ENCODE measurements around the gene GCNT2.
"Not testable (repeated sequence)": the region's sequence is repeated elsewhere in the genome, so short reads cannot be mapped to it uniquely, and the experiment has no call there.

The GCNT2 gene

DNA sequence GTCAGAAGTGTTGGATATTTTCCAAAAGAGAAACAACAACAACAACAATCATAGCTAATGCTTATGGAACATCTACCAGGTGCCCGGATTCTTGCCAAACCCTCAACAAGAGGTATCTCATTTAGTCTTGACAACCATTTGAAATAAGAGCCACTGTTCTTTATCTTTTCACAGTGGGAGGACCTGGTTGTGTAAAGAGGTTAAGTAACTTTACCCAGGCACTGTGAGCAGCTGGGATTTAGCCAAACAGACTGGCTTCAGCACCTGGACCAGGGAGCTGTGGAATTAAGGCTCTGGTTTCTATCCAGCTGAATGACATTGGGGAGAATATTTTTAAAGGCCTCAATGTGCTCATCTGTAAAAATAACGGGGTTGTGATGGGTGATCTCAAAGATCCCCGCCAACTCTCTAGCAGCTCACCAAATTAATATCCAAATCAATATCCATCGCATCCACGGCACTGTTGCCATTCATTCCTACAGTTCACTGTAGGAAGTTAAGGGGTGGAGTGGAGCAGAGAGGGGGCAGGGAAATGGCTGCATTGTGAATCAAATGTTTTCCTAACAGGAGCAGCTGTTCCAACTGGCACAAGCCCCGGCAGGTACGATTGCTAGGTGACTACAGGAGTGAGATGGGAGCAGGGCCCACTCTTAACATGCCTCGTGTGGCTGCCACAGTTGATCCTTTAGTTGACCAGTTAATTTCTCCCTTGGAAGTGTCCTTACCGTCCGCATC lies 61.8 kb downstream of the GCNT2 start:
- no peak for DNase-seq

DNA sequence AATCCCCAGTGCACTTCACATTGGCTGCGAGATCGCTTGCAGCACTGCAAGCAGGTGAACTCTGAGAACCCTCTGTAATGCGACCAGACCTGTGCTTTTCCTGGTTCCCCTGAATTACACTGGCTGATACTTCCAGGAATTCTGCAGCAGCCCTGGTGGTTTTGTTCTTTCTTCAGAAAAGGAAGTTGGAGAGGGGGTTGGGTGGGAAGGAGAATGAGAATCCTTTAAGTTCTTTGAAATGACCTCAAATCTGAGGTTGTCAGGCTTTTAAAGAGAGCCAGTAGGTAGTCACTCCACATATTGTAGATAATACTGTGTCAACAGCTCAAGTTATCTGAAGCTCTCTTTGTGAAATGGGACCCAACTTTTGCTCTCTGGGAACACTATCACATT lies 62.4 kb downstream of the GCNT2 start:
- no peak for DNase-seq

DNA sequence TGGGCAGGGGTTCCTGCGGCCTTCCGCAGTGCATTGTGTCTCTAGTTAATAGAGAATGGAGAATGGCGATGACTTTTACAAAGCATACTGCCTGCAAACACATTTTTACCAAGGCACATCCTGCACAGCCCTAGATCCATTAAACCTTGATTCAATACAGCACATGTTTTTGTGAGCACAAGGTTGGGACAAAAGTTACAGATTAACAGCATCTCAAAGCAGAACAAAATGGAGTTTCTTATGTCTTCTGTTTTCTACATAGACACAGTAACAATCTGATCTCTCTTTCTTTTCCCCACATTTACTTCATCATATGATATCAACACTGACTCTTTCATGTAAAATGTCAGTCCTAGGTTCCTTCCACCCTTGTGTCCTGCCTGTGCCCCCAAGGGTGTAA lies 63.5 kb downstream of the GCNT2 start:
- DNase-seq: no peak

DNA sequence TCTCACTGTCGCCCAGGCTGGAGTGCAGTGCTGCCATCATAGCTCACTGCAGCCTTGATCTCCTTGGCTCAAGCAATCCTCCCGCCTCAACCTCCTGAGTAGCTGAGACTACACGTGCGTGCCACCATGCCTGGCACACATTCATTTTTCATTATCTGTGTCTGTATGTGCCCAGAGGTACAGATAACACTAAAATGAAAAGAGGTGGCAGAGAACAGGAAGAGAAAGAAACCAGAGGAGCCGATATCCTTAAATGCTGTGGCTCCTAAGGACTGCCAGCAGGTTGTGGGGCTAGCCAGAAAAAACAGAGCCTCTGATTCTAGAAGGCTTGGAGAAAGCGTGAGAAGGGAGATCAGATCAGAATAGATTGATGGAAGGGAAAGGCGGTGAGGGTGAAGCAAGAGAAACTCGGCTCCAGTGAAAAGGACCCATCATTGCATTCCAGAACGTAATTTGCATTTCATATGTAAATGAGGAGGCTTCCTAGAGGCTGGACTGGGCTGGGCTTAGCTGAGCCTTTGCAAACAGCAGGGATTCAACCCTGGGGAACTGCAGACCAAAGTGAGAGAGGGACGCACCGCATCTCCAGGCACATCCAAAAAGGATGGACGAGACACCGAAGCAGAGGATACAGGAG lies 64.2 kb downstream of the GCNT2 start:
- no peak for DNase-seq

- DNase-seq: no peak
Observed at GRCh38 chr6:10586302-10586701, 65.2 kb downstream of the GCNT2 start.

- no peak for DNase-seq
Observed at GRCh38 chr6:10587656-10588406, 66.7 kb downstream of the GCNT2 start.

- DNase-seq: no peak
Observed at GRCh38 chr6:10588562-10589428, 67.6 kb downstream of the GCNT2 start.

DNA sequence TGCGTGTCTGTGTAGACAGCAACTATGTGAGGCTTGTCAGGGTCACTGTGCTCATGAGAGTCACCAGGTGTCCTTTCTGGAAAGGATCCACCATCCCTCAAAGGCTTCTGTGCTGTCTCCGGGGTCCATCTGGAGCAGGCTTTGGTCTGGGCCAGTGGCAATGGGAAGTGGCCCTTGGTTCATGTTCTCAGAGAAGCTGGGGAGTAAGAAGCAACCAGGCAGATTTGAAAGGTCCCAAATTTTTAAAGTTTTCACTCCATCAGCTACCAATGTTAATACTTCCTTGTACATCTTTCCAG lies 68.2 kb downstream of the GCNT2 start:
- no peak for DNase-seq

GRCh38 chr6:10589983-10590382 lies 68.8 kb downstream of the GCNT2 start:
- DNase-seq: no peak

- DNase-seq: no peak
Observed at GRCh38 chr6:10591422-10592160, 70.4 kb downstream of the GCNT2 start.

- DNase-seq: no peak
Observed at GRCh38 chr6:10595731-10596664, 74.8 kb downstream of the GCNT2 start.

DNA sequence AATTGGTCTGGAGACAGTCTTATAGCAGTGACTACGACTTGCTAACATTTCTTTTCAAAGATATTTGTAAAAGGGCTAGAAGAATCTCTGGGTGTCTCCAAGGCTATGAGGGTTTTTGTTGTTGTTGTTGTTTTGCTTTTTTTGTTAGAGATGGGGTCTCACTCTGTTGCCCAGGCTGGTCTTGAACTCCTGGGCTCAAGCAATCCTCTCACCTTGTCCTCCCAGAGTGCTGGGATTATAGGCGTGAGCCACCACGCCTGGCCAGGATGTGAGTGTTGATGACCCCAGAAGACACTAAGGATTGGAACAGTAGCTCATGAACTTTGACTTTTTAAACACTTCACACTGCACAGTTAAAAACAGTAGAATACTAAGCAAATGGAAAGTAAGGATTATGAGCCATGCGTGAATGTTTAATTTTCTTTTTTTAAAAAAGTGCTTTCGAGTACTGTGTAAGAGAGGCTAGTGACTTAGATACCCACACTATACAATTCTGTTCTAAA lies 76.4 kb downstream of the GCNT2 start:
- no peak for DNase-seq

GRCh38 chr6:10598084-10598960 lies 77.2 kb downstream of the GCNT2 start:
- DNase-seq: no peak

GRCh38 chr6:10599046-10599445 lies 77.9 kb downstream of the GCNT2 start:
- no peak for DNase-seq

DNA sequence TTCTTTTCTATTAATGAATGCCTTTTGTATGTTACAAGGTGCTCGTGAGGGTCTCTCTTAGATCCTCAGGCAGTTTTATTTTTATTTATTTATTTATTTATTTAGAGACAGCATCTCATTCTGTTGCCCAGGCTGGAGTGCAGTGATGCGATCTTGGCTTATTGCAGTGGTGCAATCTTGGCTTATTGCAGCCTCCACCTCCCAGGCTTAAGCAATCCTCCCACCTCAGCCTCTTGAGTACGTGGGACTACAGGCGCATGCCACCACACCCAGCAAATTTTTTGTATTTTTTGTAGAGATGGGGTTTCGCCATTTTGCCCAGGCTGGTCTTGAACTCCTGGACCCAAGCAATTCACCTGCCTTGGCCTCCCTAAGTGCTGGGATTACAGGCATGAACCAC lies 79.5 kb downstream of the GCNT2 start:
- not testable (repeated sequence) for DNase-seq

DNA sequence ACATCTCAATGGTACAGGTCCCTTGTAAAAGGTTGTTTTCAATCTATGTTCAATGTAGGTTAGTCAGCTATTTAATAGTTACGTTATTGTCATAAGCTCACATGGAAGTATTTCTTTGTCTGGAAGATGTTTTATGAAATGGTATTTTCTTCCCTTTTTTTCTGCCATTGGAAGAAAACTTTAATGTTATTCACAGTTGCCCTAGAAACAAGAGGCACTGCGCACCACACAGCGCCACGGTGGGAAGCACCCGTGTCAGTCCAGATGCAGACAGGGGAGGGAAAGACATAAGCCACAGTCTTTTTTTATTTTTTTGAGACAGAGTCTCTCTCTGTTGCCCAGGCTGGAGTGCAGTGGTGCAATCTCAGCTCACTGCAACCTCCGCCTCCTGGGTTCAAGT lies 82.1 kb downstream of the GCNT2 start:
- DNase-seq: no peak

DNA sequence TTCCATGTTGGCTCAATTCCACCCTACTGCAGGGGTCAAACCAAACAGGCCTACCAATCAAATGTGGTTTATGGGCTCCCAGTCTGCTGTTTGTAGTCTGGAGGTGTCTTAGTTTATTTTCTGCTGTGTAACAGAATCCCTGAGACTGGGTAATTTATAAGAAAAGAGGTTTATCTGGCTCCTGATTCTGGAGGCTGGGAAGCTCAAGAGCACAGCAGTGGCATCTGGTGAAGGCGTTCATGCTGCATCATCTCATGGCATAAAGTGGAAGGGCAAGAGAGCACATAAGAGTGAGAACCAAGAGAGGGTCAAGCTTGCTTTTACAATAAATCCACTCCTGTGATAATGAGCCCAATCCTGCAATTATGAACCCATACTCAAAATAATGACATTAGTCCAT lies 87.9 kb downstream of the GCNT2 start:
- DNase-seq: no peak

DNA sequence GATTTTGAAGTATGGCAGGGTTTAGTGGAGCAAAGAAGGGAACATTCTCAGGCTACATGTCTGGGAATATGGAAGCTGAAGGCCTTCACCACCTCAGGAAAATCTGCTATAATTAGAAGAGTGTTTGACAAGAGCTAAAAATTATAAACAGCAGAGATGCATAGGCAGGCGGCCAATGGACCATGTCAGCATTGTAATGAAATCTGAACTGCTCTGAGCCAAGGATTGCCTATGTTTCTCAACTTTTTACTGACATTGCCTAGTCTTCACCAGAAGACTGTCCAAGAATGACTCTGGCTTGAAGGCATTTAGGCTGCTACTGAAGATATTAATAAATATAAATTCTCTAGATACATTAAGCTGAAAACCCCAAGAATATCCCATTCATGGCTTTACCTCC lies 89.1 kb downstream of the GCNT2 start:
- DNase-seq: no peak

GRCh38 chr6:10612161-10612560 lies 91.0 kb downstream of the GCNT2 start:
- no peak for DNase-seq

DNA sequence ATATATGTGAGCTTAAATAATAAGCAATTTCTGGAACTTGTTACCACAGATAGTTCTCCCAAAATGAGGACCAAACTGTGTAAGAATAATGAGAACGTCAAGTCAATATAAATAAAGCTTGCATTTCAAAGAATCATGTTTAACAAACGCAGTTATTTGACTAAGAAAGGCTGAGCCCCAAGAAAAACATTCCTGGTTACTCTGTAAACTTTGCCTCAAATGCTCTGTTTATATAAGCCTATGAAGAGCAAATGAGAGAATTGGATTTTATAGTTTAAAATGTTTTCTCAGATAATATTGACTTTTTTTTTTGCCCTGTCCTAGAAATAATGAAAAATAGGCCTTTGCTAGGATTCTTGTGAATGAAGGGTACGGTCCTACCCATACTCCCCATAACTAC lies 91.9 kb downstream of the GCNT2 start:
- DNase-seq: no peak
